HG03442 (cell line): ENCODE results near the gene SYNE1.
"Not testable (repeated sequence)": the region's sequence is repeated elsewhere in the genome, so short reads cannot be mapped to it uniquely, and the experiment has no call there.

Experiments
- ATAC-seq: cut with Tn5 transposase; IDR thresholded peaks from one replicate; pipeline ENCODE4 v1.9.1; 2021; ENCODE audit warnings: mild to moderate bottlenecking, moderate library complexity; ENCODE audit not compliant: unreplicated experiment

SYNE1 gene

DNA sequence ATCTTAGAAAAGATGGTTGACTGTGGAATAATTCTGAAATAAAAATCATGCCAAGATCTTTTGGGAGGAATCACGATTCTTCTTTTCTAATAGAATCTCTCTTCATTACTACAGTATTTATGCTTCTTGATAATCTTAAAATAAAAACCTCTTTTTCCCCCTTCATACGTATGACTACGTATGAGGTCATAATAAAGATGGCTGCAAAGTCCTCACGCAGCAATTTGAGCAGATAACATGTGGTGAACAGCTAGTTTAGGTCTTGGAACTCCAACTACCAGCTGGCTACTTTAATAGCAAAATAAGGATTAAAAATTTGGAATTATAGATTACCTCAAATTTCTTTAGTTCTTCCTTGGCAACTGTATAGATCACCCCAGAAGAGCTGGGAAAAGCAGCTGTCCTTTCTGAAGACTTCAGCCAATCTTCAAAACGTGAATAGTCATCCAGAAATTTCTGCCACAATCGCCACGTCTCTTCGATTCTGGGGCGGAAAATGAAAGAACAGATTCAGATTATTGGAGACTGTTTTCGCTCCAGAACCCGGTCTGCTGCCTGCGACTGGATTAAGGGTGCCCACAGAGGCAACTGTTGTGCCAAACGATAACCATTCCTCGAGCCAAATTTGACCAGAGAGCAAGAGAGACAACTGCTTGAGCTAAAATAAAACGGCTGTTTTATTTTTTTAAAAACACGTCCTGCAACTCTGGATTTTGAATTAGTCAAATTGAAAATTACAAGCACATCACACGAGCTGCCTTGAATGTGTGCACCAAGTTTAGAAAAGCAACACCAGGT lies 482.4 kb downstream of the SYNE1 start:
- no peak for ATAC-seq

DNA sequence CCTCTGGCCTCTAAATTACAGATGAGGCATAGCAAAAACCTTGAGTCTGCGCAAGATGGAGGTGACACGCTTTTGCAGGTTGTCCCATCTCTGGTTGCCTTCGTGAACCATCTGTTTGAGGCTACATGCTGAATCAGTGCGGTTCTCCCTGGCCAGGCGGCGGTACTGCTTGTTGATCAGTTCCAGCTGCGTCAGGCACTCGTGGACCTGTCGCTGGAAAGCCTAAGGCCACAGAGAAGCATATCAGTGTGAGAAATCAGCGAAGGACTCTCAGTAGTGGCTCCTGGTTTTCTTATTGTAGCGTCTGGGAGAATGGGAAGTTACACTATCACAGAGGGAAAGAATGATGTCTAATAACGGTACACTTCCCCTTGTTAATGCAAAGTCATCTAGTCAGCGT lies 485.2 kb downstream of the SYNE1 start:
- ATAC-seq = no peak

GRCh38 chr6:152150196-152150595 lies 487.0 kb downstream of the SYNE1 start:
- ATAC-seq = no peak

GRCh38 chr6:152148412-152148811 lies 488.8 kb downstream of the SYNE1 start:
- no peak for ATAC-seq

GRCh38 chr6:152147269-152147668 lies 489.9 kb downstream of the SYNE1 start:
- no peak for ATAC-seq

DNA sequence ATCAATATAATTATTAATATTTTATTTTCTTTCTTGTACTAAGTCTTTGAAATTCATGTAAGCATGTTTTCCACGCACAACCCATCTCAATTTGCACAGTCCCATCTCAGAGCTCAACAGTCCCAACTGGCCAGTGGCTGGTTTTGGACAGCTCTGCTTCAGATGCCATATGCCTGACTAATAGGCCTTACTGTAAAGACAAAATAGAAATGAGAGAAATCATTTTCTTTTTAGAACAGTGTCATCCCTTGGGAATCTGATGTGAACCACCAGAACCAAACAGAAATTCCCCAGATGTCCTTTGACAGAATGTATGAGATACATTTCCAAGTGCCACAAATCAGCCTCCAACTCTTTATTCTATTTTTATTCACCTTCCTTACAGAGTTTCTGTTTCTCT lies 490.8 kb downstream of the SYNE1 start:
- ATAC-seq = no peak

DNA sequence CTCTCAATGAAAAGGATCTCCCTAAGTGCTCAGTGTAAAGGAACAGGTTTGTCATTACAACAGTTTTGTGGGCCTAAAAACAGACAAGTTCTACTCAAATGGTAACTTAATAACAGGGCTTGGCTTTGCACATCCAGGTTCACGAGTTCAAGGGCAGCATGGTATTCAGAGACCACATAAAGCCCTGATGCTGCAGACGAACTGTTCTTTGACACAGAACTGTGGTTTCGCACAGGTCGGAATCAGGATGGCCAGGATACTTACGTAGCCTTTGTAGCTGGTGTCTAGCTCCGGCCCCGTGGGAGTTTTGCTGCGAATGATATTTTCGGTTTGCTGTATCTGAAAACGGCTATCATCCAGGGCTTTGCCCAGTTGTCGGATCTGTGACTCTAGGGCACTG lies 493.8 kb downstream of the SYNE1 start:
- ATAC-seq = no peak

DNA sequence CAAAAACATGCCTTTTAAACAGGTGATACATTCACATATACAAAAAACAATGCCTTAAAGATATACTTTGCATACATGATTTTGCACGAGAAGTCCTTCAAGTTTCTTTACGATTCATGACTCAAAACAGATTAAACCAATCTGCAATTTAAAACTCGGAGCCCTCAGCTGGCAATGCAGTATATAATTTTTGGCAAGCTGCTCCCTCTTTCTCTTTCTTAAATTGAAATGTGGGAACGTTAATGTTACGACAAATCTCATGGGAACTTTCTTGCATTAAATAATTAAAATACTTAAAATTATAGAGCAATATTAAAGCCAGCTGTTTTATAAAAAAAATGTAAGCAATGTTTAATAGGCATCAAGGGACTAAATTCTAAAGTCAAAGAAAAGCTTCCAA lies 495.1 kb downstream of the SYNE1 start:
- no peak for ATAC-seq

DNA sequence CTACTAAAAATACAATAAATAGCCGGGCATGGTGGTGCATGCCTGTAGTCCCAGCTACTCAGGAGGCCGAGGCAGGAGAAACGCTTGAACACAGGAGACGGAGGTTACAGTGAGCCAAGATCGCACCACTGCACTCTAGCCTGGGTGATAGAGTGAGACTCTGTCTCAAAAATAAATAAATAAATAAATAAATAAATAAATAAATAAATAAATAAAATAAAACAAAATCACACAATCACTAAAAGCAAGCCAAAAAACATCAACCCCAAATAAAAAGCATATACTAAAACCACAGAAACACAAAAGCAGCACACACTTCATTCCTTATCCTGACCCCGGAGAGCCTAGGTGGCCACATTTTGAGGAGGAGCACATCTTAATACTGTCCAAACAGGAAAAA lies 498.8 kb downstream of the SYNE1 start:
- ATAC-seq = not testable (repeated sequence)

DNA sequence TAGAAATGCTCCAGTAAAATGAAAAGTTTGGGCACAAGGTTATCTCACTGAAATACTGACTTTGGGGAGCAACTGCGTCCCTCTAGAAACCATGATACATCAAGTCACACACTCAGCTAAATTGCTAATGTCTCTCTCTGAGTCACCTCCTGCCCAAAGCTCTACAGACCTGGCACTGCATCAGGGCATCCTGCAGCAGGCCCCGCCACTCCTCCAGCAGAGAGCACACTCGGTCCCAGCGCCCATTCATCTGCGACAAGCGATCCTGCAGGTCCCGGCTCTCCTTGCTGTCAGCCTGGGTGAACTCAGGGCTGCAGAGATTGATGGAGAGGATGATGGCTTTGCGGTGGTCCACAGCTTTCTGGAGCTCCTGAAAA lies 500.7 kb downstream of the SYNE1 start:
- ATAC-seq = no peak

GRCh38 chr6:152135755-152136448 lies 501.3 kb downstream of the SYNE1 start:
- ATAC-seq = no peak

DNA sequence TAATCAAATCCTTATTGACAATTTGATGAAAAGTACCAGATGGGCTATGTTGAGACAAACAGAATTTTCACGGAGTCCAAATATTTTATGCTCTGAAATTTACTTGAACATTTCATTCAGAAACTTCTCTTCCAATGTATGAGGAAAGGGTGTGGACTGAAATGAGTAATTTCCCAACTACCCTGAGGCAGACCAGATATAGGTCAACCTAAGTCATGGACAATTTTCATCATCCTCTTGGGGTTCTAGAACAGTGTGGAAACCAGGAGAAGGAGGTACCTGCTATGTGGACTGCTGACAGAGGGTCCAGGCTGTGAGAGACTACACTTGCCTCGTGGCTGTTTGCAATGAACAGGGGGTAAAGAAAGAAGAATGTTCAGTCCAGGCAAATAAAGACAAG lies 506.7 kb downstream of the SYNE1 start:
- ATAC-seq = no peak

DNA sequence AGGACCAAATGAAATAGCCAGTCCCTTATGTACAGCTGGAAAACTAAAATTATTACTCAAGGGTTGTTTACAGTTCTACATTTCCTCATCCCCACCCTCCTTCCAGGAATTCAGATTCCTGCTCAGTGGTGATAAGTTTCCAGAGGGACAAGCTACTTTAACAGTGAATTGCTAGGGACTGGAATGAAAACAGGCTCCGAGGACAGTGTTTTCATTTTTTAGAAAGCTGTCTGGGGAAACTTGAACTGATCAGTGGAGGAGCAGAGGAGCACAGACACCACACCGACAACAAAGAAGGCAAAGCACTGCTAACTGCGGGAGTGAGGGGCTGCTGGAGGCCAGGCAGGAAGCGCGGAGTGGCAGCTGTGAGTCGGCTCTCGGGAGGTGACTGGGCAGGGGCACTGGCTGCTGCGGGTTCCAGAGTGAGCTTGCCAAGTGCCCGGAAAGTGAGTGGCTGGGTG lies 507.4 kb downstream of the SYNE1 start:
- no peak for ATAC-seq

- ATAC-seq = no peak
These were observed 509.6 kb downstream of the SYNE1 start for GRCh38 chr6:152127432-152128165.

- ATAC-seq = peak; percentile 75
These were observed 512.6 kb downstream of the SYNE1 start for GRCh38 chr6:152124429-152125074.

DNA sequence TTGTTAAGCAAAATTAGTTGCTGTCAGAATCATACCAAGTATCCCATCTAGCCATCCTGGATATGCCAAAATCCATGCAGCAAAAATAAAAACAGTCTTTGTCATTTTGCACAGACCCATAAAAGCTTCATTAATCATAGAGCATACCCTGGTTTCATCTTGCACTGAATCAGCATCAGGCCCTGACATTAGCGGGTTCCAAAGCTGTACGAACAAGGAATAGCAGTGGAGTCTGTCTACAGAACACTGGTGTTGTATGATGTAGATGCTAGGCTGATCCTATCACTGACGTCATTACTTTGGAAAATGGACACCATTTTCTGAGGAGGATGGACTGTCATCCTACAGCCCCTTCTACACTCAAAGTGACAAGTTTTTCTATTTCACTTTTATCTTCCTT lies 514.1 kb downstream of the SYNE1 start:
- ATAC-seq = no peak

DNA sequence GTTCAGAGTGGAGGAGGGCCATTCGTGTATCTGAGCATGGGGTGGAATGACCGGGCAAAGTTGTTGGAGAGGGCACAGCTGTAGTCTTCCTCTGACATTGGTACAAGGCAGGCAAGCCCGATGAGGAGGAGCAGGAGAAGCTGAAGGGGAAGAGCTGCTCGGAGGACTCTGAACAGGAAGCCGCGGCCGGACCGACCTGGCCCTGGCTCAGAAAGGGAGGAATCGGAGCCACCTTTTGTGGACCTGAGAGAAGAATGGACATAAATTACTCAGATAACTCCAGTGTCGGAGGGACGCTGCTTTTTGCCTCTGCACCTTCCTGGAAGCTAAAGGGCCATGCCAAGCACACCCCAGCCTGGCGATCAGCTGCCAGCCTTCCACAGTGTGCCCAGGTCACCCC lies 514.7 kb downstream of the SYNE1 start:
- no peak for ATAC-seq

GRCh38 chr6:152121910-152122309 lies 515.3 kb downstream of the SYNE1 start:
- ATAC-seq = no peak

GRCh38 chr6:152119831-152120230 lies 517.3 kb downstream of the SYNE1 start:
- ATAC-seq = no peak

DNA sequence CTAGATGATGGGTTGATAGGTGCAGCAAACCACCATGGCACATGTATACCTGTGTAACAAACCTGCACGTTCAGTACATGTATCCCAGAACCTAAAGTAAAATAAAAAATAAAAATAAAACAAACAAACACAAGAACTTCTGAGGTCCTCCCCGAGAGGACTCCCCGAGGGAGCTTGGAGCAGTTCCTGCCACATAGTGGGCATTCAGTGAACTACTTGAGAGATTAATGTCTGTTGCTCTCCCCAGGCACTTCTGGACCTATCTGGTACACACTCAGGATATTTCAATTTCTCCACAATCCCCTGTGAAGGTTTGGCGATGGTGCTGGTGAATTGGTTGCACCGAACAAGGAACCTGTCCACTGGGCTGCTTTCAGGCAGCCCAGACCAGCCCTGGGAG lies 518.5 kb downstream of the SYNE1 start:
- no peak for ATAC-seq

- no peak for ATAC-seq
These were observed 518.9 kb downstream of the SYNE1 start for GRCh38 chr6:152118224-152118623.
